GM18508 (cell line): Measurements from ENCODE around the gene LAMA2.

Experiments
- ATAC-seq: cut with Tn5 transposase; IDR thresholded peaks from one replicate; pipeline ENCODE4 v1.9.1; 2021; ENCODE audit warnings: moderate number of reproducible peaks; ENCODE audit not compliant: insufficient read depth, unreplicated experiment

The LAMA2 gene

DNA sequence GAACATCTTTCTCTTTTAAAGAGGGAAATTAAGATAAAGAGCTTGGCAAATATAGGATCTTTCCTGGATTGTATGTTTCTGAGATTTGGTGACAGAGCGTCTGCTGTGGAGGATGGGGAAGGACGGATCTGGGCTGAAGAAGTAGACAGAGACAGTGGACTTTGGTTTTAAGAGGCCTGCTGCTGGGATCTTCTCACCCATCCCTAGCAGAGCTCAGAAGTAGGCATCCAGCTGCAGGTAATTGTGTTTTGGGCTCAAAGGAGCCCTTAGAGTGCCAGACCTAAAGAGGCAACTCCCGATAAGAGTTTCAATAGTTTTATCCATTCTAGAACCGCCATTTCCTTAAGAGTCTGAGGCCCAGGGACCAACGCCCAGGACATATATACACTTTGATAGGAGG lies 20.8 kb downstream of the LAMA2 start:
- no peak for ATAC-seq

DNA sequence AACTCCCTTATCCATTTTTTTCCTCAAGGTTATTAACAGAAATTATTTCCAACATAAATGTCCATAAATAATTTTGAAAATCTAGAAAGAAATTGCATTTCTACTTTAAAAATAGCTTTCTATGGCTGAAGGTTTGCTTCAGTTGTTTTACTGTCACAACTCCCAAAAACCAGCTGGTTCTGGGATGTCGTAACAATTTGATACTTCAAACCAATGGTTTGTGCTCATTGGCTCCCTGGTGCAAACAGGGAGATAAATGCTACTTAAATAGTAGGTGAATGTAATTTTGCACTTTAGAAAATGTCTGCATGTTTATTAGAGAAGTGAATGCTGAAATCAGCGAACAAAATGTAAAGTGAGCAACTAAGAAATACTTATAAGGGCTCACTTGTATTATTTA lies 31.1 kb downstream of the LAMA2 start:
- ATAC-seq = no peak

GRCh38 chr6:128918886-128919285 lies 35.9 kb downstream of the LAMA2 start:
- ATAC-seq = no peak

GRCh38 chr6:128919412-128920180 lies 36.7 kb downstream of the LAMA2 start:
- no peak for ATAC-seq

DNA sequence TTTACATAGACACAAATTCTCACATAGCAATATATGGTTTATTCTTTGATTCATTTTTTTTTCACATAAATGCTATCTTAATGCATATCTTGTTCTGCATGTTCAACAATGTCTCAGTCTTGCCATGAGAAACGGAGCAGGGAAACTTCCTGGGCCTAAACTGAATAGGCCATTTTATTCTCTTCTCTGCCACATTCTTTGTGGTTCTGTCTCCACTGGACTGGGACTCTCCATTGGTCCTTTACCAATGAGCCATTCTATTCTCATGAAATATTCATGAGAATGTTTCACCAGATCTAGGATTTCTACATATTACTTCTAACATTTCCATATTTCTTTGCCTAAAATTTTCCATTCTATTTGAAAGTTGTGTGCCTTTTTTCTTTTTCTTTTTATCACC lies 42.8 kb downstream of the LAMA2 start:
- ATAC-seq = no peak

DNA sequence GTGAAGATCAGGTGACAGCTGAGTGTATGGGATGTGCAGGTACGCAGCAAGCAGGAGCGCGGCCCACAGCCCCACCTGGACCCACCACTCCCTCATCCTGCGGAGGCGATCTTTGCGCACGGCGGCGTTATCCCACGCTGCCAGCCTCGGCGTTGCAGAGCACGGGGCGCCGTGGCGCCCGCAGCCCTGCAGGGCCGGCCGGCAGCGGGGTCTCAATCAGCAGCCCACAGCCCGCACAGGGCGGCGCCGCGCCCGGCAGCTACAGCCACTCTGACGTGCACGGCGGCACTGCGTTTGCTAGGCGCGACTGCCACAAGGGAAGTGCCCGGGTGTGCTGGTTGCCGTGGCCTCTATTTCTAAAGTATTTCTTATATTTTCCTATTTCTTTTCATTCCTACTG lies 46.9 kb downstream of the LAMA2 start:
- no peak for ATAC-seq

- ATAC-seq = no peak
These were observed 47.4 kb downstream of the LAMA2 start for GRCh38 chr6:128930321-128930720.

DNA sequence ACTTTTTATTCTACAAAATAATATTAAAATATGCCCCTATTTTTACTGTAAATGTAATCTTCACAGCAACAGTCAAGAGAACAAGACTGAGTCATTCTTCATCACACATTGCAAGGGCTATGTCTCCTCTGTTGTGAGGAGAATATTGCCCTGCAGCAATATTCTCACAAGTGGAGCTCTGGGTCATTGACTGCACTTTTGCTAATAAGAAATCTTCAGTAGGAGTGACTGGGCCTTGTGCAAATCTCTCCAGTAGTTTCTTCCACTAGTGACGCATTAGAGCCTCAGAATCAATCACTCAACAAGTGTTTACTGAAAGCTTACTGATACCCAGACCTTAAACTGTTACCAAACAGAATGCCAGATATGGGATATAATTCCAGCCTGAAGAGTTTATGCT lies 49.1 kb downstream of the LAMA2 start:
- ATAC-seq = no peak

DNA sequence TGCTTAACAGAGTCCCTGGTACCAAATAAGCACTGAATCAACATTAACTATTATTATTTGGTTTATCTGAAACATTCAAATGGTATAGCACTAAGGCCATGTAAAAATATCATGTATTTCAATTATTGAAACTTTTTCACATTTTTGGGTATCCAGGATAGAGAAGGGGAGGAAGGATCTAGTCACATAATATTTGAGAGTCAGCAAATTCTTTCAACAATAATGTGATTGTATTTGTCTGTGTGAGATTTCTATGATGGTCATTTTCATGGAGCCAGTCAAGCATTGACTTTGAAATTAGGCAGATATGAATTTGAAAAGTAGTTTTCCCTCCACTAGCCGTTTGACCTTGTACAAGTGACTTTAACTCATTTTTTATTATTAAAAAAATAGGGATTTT lies 67.9 kb downstream of the LAMA2 start:
- no peak for ATAC-seq

DNA sequence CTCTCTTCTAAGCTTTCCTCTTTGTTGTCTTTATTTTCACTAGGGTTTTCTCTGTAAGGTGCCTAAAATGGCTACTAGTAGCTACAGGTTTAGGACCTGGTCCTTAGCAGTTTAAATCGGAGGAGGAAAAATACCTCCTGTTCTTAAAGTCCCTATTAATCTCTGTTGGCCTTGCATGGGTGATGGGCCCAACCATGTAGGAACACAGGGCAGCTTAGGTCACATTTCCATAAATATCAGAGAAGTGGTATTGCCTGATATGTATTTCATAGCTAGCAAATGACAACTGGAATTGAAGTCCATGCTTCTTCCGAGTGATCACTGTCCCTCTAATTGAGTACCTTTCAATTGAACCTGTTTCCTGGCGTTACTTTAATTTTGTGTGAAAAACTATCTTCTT lies 70.0 kb downstream of the LAMA2 start:
- no peak for ATAC-seq

DNA sequence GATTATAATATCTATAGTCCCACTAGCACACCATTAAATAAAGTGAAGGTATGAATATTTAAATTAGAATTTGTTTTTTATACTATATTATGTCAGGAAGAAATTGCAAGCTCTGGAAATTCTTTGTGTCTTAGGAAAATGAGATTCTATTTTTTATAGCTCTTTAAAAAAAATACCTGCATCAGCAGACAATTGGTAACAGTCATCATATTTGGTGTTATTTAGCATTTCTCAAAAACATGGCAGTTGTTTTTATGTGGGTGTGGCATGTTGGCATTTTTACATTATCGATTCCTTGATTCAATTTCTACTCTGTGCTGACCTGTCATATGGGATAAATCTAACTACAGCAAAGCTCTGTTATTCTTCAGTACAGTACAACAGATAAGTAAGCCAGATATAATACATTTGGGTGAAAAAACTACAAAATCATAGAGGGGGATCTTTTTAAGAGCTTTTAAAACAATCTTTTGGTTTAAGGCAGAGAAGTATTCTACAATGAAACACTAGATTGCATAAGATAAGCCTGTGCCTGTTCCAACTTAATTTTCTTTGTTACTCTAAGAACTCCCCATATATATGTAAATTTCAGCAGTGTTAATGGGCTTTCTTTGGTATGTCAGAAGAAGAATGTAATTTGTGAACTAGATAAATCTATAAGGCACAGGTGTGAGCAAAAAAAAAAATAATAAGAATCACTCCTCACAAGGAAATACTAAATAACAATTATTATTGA lies 71.5 kb downstream of the LAMA2 start:
- ATAC-seq = no peak

DNA sequence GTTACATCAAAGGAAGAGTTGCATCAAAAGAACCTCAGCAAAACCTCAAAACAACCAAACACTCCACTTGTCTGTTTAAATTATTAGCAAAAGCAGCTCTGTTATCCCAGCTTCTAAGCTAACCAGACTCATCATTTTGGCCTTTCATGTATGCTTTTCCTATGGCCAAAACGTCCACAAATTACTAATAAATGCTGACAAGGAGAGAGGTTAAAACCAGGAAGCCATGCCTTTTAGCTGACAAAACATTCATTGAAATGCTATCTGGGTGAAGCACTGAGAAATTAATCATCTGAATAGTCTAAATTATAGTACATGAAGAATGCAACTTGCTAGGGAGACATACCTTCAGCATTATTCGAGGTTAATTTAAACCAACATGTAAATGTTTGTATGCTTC lies 80.6 kb downstream of the LAMA2 start:
- ATAC-seq = no peak

DNA sequence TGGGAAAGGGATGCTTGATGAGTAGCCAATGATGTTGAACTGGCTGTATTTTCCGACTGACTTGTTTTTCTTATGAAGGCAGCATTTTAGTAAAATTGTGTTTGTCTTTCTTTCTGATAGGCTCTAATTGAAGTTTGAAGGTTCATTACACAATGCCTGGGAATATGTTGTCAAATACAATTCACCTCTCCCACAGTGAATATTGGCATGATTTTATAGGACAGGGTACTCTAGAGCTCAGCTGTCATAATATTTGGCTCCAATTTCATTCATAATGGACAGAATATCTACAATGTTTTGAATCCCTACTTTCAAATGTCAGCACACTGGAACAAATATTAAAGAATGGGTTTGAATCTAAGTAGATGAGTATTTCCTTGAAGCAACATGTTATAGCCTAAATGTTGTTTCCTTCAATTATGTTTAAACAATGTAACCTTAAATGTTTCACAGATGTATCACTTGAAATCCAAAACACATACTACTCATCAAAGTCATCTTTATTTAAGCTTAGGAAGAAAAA lies 81.4 kb downstream of the LAMA2 start:
- ATAC-seq = no peak

DNA sequence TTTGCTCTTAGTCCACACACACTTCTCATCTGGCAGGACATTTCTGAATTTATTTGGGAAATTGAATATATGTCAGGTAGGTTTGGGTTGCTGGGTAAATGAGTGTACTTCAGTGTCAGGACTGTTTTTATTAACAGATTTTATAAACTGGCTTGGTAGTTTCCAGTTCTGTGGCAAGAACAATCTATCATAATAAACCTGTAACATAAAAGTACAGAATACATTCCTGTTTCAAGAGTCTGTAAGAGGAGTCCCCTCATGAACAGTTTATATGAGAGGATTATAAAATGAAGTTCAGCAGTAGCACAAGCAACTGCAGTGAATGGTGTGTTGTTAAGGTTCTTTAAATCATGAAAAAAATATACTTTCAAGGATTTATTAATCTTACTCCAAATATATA lies 81.8 kb downstream of the LAMA2 start:
- no peak for ATAC-seq

DNA sequence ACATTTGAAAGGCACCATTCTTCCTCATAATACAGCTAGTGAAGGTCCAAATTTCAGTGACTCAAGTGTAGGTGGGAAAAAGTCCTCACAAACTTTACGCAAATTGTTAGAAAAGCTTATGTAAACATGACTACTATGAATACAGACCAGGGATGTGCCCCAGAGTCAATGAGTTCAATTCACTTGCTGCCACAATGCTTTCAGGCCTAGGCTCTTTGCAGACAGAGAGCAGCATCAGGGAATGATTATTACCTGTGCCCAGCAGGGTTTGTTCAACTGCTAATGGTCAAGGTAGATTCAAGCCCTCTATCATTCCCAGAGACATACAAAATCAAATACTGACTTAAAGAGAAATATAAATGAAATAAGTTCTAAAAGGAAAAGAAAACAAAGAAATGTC lies 84.0 kb downstream of the LAMA2 start:
- no peak for ATAC-seq

- ATAC-seq = no peak
These were observed 96.1 kb downstream of the LAMA2 start for GRCh38 chr6:128979071-128979470.

DNA sequence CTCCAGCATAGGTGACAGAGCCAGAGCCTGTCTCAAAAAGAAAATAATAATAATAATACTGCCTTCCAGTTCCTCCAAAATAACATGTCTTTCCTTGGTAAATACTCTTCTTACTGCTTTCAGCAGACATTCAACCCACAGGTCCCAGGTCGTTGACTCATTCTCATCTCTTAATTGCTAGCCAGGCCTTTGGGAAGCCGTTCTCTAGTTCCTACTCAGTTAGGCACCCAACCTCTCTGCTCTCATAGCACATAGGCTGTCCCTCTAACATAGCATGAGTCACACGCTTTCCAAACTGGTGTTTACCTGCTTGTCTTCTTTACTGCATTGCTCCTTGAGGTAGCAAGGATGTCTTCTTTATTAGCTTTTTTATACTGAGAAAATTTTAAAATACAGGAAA lies 98.8 kb downstream of the LAMA2 start:
- no peak for ATAC-seq

GRCh38 chr6:128990360-128990759 lies 107.4 kb downstream of the LAMA2 start:
- no peak for ATAC-seq

GRCh38 chr6:128990915-128991314 lies 108.0 kb downstream of the LAMA2 start:
- ATAC-seq = no peak

DNA sequence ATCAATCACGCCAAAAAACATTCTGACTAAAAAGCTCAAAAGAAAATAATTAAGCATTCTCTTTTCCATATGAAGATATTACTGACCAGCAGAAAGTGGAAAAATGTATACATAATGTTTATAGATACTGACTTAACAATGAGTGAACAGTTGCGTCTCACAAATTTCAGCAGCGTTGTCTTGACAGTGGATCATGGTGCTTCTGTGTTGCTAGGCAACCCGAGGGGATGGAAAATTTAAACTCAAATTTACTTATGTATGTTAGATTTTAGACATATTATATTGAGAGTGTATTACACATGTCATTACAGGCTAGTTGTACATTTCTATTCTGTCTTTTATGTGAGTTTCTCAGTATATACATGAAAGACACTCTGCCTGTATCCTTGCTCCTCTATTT lies 110.2 kb downstream of the LAMA2 start:
- no peak for ATAC-seq

DNA sequence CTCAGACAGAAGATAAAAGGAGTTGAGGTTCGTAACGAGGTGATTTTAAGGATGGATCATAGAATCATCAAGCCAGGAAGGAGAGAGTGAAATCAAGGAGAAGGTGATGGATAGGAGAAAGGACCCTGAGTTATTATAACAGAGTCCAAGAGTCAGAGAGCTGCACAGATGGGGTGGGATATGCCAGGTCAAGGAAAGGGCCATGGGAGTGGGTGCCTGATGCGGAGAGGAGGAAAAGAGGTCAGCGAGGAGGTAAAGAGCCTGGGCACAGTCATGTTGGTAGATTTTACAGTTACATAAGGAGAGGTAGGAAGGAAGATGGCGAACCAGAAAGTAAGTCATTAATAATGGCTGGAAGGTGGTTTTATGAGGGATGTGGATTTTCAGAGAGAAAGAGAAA lies 114.9 kb downstream of the LAMA2 start:
- no peak for ATAC-seq
